Mesenchymal stem cell (in vitro differentiated cells and primary cell): ENCODE measurements around the gene TLCD1.

Experiments used
- DNase-seq: peaks from one replicate; pipeline ENCODE4 v3.0.0-alpha.2; 2013
- H2AFZ ChIP-seq: one replicate; pipeline ENCODE4 v1.6.1; 2013; ENCODE audit warnings: low read depth, mild to moderate bottlenecking, control low read depth, inconsistent platforms, low read length, moderate library complexity
- H2AK5ac ChIP-seq: 2 replicates; pipeline ENCODE4 v1.6.1; 2013; ENCODE audit warnings: low read length, moderate library complexity, mild to moderate bottlenecking, inconsistent platforms; ENCODE audit not compliant: severe bottlenecking
- H2BK120ac ChIP-seq: one replicate; pipeline ENCODE4 v1.6.1; 2013; ENCODE audit warnings: low read depth, mild to moderate bottlenecking, inconsistent platforms, low read length, moderate library complexity
- H2BK12ac ChIP-seq, 2 experiments: one replicate each; pipeline ENCODE4 v1.6.1; 2013; ENCODE audit warnings: inconsistent platforms in 2 of 2, low read length in 2 of 2, mild to moderate bottlenecking in 2 of 2, moderate library complexity in 2 of 2, control low read depth in 1 of 2
- H2BK15ac ChIP-seq: one replicate; pipeline ENCODE4 v1.6.1; 2013; ENCODE audit warnings: mild to moderate bottlenecking, low read depth, inconsistent platforms; ENCODE audit not compliant: poor library complexity, severe bottlenecking
- H2BK5ac ChIP-seq: 2 replicates; pipeline ENCODE4 v1.6.1; 2013; ENCODE audit warnings: low read depth, mild to moderate bottlenecking, low read length, control low read depth, inconsistent platforms; ENCODE audit not compliant: poor library complexity, severe bottlenecking
- H3K14ac ChIP-seq, 2 experiments: one replicate each; pipeline ENCODE4 v1.6.1; 2013; ENCODE audit warnings: inconsistent platforms in 2 of 2, low read length in 2 of 2, control low read depth in 1 of 2, mild to moderate bottlenecking in 1 of 2, moderate library complexity in 1 of 2
- H3K18ac ChIP-seq, 2 experiments: one replicate each; pipeline ENCODE4 v1.6.1; 2013; ENCODE audit warnings: inconsistent platforms in 2 of 2, low read length in 2 of 2, control low read depth in 1 of 2, low read depth in 1 of 2, mild to moderate bottlenecking in 1 of 2
- H3K23ac ChIP-seq, 2 experiments: one replicate each; pipeline ENCODE4 v1.6.1; 2013; ENCODE audit warnings: inconsistent platforms in 2 of 2, low read length in 2 of 2, mild to moderate bottlenecking in 2 of 2, moderate library complexity in 2 of 2, control low read depth in 1 of 2
- H3K27ac ChIP-seq: 2 replicates; pipeline ENCODE4 v1.5.1; 2013; ENCODE audit warnings: mild to moderate bottlenecking, moderate library complexity, low read length, control low read depth, inconsistent platforms; ENCODE audit not compliant: poor library complexity, severe bottlenecking
- H3K27me3 ChIP-seq, 2 experiments: 2 replicates each; pipeline versions ENCODE4 v1.6.1 to v1.7.0; 2013; ENCODE audit warnings: low read length in 2 of 2, mild to moderate bottlenecking in 2 of 2, moderate library complexity in 2 of 2, control low read depth in 1 of 2, inconsistent platforms in 1 of 2; ENCODE audit not compliant: control insufficient read depth in 1 of 2, insufficient read depth in 1 of 2
- H3K36me3 ChIP-seq, 2 experiments: 2 replicates each; pipeline versions ENCODE4 v1.6.1 to v1.7.0; 2013; ENCODE audit warnings: low read length in 2 of 2, control low read depth in 1 of 2, inconsistent platforms in 1 of 2, low read depth in 1 of 2, mild to moderate bottlenecking in 1 of 2; ENCODE audit not compliant: insufficient read depth in 2 of 2, control insufficient read depth in 1 of 2
- H3K4ac ChIP-seq, 2 experiments: one replicate each; pipeline ENCODE4 v1.6.1; 2013; ENCODE audit warnings: inconsistent platforms in 2 of 2, low read length in 2 of 2, mild to moderate bottlenecking in 2 of 2, moderate library complexity in 2 of 2, control low read depth in 1 of 2, low read depth in 1 of 2
- H3K4me1 ChIP-seq: 2 replicates; pipeline ENCODE4 v1.6.1; 2013; ENCODE audit warnings: low read depth, low read length, control low read depth; ENCODE audit not compliant: control insufficient read depth, insufficient read depth
- H3K4me2 ChIP-seq: 2 replicates; pipeline ENCODE4 v1.6.1; 2013; ENCODE audit warnings: low read length, mild to moderate bottlenecking, inconsistent platforms; ENCODE audit not compliant: poor library complexity, severe bottlenecking
- H3K4me3 ChIP-seq, 2 experiments: 2 replicates each; pipeline versions ENCODE4 v1.5.1 to v1.7.0; 2013; ENCODE audit warnings: low read length in 2 of 2, mild to moderate bottlenecking in 2 of 2, control low read depth in 1 of 2, low read depth in 1 of 2; ENCODE audit not compliant: insufficient read depth in 1 of 2
- H3K79me1 ChIP-seq: replicated peaks from 2 replicates; pipeline ENCODE4 v1.6.1; 2013; ENCODE audit warnings: mild to moderate bottlenecking, control low read depth, low read length, inconsistent platforms; ENCODE audit not compliant: poor library complexity, severe bottlenecking
- H3K9ac ChIP-seq: 2 replicates; pipeline ENCODE4 v1.7.0; 2013; ENCODE audit warnings: mild to moderate bottlenecking, low read length, moderate library complexity
- H3K9me3 ChIP-seq: 2 replicates; pipeline ENCODE4 v1.7.0; 2013; ENCODE audit warnings: mild to moderate bottlenecking, low read length; ENCODE audit not compliant: control insufficient read depth
- H4K8ac ChIP-seq: one replicate; pipeline ENCODE4 v1.6.1; 2013; ENCODE audit warnings: inconsistent platforms, mild to moderate bottlenecking, low read length, moderate library complexity
- H4K91ac ChIP-seq: one replicate; pipeline ENCODE4 v1.6.1; 2013; ENCODE audit warnings: mild to moderate bottlenecking, low read length, inconsistent platforms
- WGBS: methylation state at CpG from one replicate; pipeline ENCODE4 v1.1.7; 2013; ENCODE audit warnings: mixed read lengths; 5-methylcytosine and 5-hydroxymethylcytosine counted together

The TLCD1 gene

DNA sequence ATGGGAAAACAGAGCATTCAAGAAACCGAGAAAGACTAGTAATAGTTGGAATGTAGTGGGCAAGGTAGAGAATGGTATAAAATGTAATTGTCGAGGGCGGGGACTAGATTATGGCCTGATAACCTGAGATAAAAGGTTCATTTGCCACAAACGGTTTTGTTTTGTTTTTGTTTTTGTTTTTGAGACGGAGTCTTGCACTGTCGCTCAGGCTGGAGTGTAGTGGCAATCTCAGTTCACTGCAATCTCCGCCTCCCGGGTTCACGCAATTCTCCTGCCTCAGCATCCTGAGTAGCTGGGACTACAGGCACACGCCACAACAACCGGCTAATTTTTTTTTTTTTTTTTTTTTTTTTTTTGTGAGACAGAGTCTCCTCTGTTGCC lies 3.9 kb upstream of the TLCD1 start:
- no peak overlapping the region for H2BK120ac ChIP-seq
- H3K79me1 ChIP-seq: peaks cover 2% of the 10 kb centered on the region
- H3K27me3 ChIP-seq: no peaks in the 10 kb centered on the region
- H3K9ac ChIP-seq: no peak overlapping the region
- no peak overlapping the region for H2AK5ac ChIP-seq
- 91% methylated on average over 11 of the region's 11 CpGs for WGBS
- H3K9me3 ChIP-seq: no peaks in the 10 kb centered on the region
- no peak overlapping the region for H3K4ac ChIP-seq
- no peak overlapping the region for H2AFZ ChIP-seq
- no peak overlapping the region for H2BK12ac ChIP-seq
- no peak overlapping the region for H3K4me2 ChIP-seq
- no peak overlapping the region for H3K23ac ChIP-seq
- H3K18ac ChIP-seq: no peak overlapping the region
- H3K4me3 ChIP-seq: no peak overlapping the region
- H4K91ac ChIP-seq: no peak overlapping the region
- DNase-seq: no peak
- no peak overlapping the region for H3K27ac ChIP-seq
- H2BK5ac ChIP-seq: no peak overlapping the region
- no peak overlapping the region for H2BK15ac ChIP-seq
- H3K36me3 ChIP-seq: peaks cover 7 to 9% of the 10 kb centered on the region in 2 experiments
- no peak overlapping the region for H3K14ac ChIP-seq
- no peak overlapping the region for H4K8ac ChIP-seq
- H3K4me1 ChIP-seq: peaks cover 18% of the 10 kb centered on the region

DNA sequence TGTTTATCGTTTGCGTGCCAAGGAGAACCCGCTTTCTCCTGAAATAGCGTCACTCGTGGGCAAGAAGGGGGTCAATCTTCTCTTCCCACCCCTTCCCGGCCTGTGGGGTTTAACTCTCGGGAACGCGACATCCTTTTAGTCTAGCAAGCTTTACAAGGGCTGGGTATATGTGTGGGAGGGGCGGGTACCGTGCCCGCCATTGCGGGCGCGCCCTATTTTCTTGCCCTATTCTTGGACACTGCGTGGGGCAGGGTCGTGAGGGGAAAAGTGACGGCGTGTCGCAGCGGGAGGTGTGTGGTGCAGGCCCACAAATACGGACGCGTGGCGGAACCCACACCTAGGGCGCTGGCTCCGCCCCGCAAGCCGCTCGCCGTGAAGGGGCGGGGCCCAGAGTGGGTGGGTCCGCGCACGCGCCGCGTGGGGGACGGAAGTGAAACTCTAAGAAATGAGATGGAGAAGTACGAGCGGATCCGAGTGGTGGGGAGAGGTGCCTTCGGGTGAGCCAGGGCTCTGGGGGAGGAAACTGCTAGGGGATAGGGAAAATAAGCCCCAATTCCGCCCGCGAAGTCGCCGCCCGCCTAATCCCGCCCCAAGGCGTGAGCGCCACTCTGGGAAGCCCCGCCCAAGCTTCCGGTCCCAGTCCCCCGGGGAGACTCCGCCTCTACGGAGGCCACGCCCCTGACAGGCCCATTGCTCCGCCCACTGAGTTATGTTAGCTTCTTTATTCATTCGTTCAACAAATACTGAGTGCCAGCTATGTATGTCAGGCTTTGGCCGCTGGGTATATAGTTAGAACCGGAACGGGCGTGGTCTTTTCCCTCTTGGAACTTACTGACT lies 2.5 kb upstream of the TLCD1 start, which contains the start of gene NEK8:
TSS of gene NEK8 (plus strand) at position 425 of the 837 bp plus-strand sequence. CDS start at position 451, 26 bp downstream.
- H3K4me1 ChIP-seq: peaks cover 19% of the 10 kb centered on the region
- H3K14ac ChIP-seq: peak within 1 kb of the TSS in 1 of 2 experiments; percentile 73
- peak within 1 kb of the TSS; percentile 78 to 84 for H3K4ac ChIP-seq
- peak within 1 kb of the TSS; percentile 1 to 26 for H3K23ac ChIP-seq
- peaks cover 7 to 16% of the 10 kb centered on the region in 2 experiments for H3K36me3 ChIP-seq
- peak within 1 kb of the TSS; percentile 94 for H2BK15ac ChIP-seq
- H3K9ac ChIP-seq: peak within 1 kb of the TSS; percentile 91
- peak within 1 kb of the TSS; percentile 93 for H3K4me2 ChIP-seq
- H3K4me3 ChIP-seq: peak within 1 kb of the TSS; percentile 82 to 99
- H2AK5ac ChIP-seq: no peak within 1 kb of the TSS
- no peaks in the 10 kb centered on the region for H3K27me3 ChIP-seq
- H3K79me1 ChIP-seq: peaks cover 2% of the 10 kb centered on the region
- DNase-seq: peak; percentile 95
- peak within 1 kb of the TSS; percentile 85 for H4K8ac ChIP-seq
- H2BK12ac ChIP-seq: peak within 1 kb of the TSS in 1 of 2 experiments; percentile 74
- WGBS: under 1% methylated on average over 54 of the region's 64 CpGs
- H3K27ac ChIP-seq: peak within 1 kb of the TSS; percentile 100
- peak within 1 kb of the TSS; percentile 80 for H4K91ac ChIP-seq
- H2BK5ac ChIP-seq: peak within 1 kb of the TSS; percentile 100
- peak within 1 kb of the TSS; percentile 44 for H2BK120ac ChIP-seq
- peak within 1 kb of the TSS; percentile 75 for H2AFZ ChIP-seq
- peak within 1 kb of the TSS; percentile 88 to 96 for H3K18ac ChIP-seq
- no peaks in the 10 kb centered on the region for H3K9me3 ChIP-seq

DNA sequence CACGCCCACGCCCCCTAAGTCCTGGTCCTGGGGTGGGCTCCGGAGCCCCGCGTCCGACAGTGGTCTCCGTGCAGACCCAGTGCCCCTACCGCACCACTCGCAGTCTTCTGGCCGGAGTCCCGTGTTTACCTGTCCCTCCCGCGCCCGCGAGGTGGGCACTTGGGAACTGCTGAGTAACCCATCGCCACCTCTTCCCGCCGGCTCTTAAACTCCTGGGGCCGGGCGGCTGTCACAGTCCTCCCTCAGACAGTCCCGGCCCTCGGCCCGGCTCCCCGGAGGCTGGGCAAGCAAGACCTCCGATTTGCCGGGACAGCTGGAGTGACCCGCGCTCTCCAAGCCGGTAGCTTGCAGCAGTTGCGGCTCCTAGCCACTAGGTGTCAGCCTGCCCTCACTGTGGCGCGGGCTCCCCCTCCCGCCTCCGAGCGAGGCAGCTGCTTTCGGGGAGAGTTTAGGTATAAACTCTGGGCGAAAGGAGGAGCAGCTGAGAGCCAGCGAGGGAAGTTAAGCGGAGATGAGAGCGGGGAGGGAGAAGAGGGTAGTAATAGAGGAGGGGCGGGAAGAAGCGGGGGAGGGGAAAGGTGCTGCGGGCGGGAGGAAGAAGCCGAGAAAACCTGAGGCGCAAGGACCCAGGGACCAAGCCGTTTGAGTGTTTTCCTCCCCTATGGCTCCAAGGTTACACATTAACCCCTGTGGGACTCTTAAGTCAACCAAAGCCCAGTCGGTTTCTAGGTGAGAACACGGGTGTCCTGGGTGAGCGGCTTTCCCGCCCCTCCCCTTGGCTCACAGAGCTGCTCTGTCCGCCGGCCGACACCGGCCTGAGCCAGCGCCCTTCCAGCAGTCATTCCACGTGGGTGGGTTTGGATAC lies 826 bp upstream of the TLCD1 start:
- Histone ChIP-seq H3K14ac (no peak overlapping the region), H3K27me3 (no peaks in the 10 kb centered on the region), H3K4ac (peak overlapping the region in 1 of 2 experiments; percentile 62), H2AFZ (peak overlapping the region; percentile 70), H3K79me1 (peaks cover 2% of the 10 kb centered on the region), H3K36me3 (peaks cover 23 to 31% of the 10 kb centered on the region in 2 experiments), H3K23ac (peak overlapping the region in 1 of 2 experiments; percentile 27), H2BK12ac (peak overlapping the region in 1 of 2 experiments; percentile 68), H3K9me3 (no peaks in the 10 kb centered on the region), H2BK5ac (no peak overlapping the region), H3K27ac (peak overlapping the region; percentile 95), H4K8ac (no peak overlapping the region), H3K4me1 (peaks cover 26% of the 10 kb centered on the region), H2BK120ac (no peak overlapping the region), H3K4me3 (peak overlapping the region; percentile 64 to 99), H4K91ac (peak overlapping the region; percentile 58), H3K18ac (peak overlapping the region; percentile 65 to 80), H2AK5ac (no peak overlapping the region), H3K9ac (peak overlapping the region; percentile 91), H2BK15ac (no peak overlapping the region), H3K4me2 (peak overlapping the region; percentile 91)
- under 1% methylated on average over 55 of the region's 57 CpGs for WGBS
- DNase-seq: peak; percentile 95
